ENCODE results near the gene TTBK1. TPM values are rescaled to one million over a fixed set of nuclear protein-coding genes. Genes with fewer than 3 reads are reported as not detected.
A peak's percentile ranks its signal among the peaks of the same experiment; 100 is the strongest.

TTBK1 gene
- total RNA-seq, 1 experiment from 2014 or later: not detected

DNA sequence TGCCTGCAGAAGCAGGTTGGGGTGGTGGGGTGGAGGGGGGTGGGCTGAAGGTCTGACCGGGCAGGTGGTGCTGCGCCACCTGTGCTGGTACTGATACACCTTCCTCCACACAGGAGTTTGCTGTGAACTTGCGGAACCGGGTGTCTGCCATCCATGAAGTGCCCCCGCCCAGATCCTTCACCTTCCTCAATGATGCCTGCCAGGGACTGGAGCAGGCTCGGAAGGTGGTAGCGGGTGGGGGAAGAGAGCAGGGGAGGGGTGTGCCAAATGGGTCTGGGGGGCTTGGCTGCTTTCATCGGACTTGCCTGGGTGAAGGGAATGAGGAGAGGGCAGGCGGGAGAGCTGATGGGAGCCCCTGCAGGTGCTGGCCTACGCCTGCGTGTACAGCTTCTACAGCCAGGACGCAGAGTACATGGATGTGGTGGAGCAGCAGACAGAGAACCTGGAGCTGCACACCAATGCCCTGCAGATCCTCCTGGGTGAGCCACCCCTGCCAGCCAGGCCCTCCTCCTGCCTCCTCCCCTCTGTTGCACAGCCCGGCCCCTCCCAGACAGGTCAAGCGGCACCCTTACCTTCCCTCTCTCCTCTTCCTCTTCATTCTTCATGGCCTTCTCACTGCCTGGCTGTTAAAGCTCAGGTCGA, 20.7 kb upstream of the TTBK1 start:
- no peak for DNase-seq (ENCODE audit: extremely low read depth, low read depth)

GRCh38 chr6:43223175-43223574, 20.1 kb upstream of the TTBK1 start:
- DNase-seq (ENCODE audit: extremely low read depth, low read depth): no peak

DNA sequence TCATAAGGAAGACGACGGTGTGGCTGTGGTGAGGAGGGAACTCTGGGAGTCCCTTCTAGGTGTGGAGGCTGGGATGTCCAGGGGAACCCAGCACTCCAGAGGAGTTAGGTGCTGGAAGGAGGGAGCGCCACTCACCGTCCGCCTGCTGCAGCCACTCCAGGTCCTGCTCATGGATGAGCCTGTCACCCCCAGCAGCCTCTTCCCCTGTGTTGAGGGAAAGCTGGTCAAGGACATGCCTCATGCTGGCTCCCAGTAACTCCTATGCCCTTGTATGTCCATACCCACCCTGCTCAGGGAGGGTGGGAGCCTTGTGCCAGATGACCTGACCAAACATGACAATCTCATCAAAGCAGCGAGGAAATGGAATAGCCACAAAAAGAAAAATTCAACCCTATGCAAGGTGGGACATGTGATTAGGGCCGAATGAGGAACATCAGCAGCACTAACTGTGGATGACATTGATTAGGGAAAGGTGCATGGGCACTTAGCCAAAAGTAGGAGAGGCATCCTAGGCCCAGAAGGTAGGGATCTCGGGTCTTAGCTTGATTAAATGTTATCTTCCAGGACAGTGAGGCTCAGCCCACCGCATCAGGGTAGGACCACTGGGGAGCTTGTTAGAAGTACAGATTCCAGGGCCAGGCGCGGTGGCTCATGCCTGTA, 17.0 kb upstream of the TTBK1 start:
- DNase-seq (ENCODE audit: extremely low read depth, low read depth): no peak

- peak; percentile 52 for DNase-seq (ENCODE audit: extremely low read depth, low read depth)
These were observed 14.1 kb upstream of the TTBK1 start, which contains the start of gene DNPH1 for GRCh38 chr6:43228951-43229802. TSS of gene DNPH1 (minus strand) at chr6:43229481. CDS start at chr6:43229456, 25 bp downstream.

DNA sequence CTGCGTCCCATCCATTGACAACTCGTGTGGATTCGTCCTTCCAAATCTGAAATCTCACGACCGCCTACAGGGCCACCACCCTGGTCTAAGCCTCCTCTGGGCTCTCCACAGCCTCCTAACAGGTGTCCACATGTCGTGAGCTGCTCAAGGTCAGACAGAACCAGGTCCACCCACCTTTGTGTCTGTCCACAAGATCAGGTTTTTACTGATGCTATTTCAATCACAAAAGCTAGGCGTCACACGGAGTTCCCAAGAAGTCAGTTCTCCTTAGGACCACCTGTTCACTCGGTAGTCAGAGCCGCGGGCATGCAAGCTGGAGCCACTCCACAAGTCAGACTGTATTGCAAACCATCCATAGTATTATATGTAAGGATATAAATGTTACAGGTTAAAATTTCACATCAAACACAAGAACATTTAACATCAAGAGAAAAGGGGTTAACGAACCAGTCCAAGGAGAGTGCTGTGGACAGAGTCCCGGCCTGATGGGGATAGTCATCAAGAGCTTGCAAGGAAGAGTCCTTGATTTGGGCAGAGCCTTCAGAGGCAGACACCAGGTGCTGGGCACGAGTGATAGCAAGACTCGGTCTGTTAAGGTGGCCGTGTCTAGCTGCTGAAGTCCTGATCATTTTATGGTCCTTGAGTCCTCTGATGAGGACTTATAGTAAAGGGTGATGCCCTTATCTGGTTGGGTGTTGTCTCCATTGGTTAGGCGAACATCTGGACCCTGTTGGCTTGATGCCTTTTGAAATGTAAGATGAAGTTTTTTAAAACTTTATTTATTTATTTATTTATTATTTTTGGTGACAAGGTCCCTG, 13.3 kb upstream of the TTBK1 start:
- DNase-seq (ENCODE audit: extremely low read depth, low read depth): no peak

- no peak for DNase-seq (ENCODE audit: extremely low read depth, low read depth)
These were observed 12.2 kb upstream of the TTBK1 start for GRCh38 chr6:43231053-43231452.

- no peak for DNase-seq (ENCODE audit: extremely low read depth, low read depth)
These were observed 11.4 kb upstream of the TTBK1 start for GRCh38 chr6:43231735-43232450.

GRCh38 chr6:43235841-43236240, 7.4 kb upstream of the TTBK1 start:
- no peak for DNase-seq (ENCODE audit: extremely low read depth, low read depth)

GRCh38 chr6:43239054-43239453, 4.2 kb upstream of the TTBK1 start:
- DNase-seq (ENCODE audit: extremely low read depth, low read depth): no peak

DNA sequence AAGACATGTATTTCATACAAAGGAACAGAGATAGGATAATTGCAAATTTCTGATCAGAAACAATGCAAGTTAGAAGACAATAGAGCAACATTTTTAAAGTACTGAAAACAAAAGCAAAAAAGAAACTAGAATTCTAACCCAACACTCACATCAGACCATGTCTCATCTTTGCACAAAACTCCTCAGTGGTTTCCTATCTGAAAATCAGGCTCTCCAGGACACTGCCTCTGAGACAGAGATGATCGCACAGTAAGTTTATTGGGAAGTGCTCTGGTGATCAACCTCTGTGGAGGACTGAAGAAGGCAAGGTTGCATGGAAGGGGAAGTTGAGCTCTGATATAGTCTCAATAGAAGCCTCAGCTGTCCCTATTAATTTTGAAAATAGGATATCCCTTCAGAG, 2.3 kb upstream of the TTBK1 start:
- no peak for DNase-seq (ENCODE audit: extremely low read depth, low read depth)

GRCh38 chr6:43241446-43241845, 1.8 kb upstream of the TTBK1 start:
- no peak for DNase-seq (ENCODE audit: extremely low read depth, low read depth)

- DNase-seq (ENCODE audit: extremely low read depth, low read depth): no peak
These were observed 512 bp downstream of the TTBK1 start for GRCh38 chr6:43243664-43244321.

DNA sequence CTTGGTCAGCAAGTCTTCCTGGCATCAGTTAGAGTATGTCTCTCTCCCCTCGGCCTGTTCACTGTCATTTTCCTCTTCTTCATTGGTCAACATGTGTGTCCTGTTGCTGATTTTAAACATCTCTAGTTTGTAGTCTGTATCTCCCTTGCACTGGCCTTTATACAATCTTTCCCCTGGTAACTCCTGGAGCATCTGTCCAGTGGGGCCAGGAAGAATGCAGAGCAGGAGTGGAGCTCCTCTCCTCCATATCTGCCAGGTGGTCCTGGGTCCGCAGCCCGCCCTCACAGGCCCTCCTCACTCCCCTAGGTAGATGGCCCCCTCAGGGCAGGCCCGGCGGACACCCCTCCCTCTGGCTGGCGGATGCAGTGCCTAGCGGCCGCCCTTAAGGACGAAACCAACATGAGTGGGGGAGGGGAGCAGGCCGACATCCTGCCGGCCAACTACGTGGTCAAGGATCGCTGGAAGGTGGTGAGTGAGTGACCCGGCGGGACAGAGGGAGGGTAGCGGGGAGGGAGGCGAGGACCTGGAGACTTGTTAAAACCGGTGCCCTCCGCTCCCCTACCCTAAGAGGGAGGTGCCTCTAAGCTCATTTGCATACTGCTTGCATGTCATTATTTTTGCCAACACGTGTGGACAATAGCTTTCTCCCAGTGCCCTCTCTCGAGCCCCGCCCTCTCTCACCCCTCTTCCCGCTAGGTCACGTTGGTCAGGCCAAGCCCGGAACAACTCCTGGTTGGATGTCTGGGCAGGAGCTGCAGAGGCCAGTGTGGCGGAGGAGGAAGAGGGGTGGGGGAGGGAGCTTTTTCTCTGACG, 3.2 kb downstream of the TTBK1 start:
- DNase-seq (ENCODE audit: extremely low read depth, low read depth): peak; percentile 21

DNA sequence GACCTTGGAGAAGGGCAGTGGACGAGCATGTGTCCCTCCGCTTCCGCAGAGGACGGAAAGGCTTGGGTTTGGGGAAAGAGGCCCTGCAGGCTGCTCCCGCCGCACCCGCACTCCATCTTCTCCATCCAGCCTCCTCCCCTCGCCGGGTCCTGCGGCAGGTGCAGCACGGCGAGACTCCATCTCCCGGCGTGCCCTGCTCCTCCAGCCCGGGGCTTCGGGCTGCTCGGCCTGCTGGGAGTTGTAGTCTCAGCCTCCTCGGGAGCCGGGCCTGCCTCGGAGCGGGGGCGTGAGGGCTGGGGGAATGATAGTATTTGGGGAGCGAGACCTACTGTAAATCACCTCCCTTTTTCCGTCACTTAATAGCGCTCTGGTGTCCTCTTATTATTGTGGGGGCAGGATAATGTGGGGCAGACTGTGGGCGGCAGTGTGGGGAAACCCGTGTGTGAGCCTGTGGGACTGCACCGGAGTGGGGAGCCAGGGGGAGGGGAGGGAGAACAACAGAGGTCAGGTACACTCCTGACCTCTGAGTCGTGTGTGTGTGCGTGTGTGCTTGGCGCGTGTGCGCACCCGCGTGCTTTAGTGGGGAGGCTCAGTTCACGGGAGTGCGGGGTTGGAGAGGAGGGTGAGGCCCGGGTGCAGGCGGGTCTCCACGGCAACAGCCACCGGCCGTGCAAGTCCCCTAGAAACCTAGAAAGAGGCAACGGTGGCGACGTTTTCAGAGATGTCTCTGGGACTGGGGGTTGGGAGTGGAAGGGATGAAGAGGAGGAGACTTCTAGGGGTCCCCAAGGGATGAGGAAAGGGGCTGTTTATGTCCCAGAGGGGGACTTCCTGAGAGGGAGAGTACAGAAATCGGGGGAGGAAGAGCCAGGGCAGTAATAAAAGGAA, 4.1 kb downstream of the TTBK1 start:
- peak; percentile 47 for DNase-seq (ENCODE audit: extremely low read depth, low read depth)

DNA sequence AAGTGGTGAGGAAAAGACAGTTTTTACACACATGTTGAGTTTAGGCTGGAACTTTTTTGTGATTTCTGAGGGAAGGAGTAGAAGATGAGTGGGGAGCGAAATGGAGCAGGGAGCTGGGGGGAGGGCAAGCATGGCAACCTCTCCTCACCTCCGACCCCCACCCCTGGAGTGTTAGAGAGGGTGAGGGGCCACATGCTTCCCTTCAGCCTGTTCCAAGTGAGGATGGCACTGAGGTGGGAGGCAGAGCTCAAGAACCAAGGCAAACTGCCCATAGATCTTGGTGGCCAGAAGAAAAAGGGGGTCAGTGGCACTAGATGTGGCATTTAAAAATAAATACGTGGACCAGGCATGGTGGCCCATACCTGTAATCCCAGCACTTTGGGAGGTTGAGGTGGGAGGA, 4.8 kb downstream of the TTBK1 start:
- no peak for DNase-seq (ENCODE audit: extremely low read depth, low read depth)

DNA sequence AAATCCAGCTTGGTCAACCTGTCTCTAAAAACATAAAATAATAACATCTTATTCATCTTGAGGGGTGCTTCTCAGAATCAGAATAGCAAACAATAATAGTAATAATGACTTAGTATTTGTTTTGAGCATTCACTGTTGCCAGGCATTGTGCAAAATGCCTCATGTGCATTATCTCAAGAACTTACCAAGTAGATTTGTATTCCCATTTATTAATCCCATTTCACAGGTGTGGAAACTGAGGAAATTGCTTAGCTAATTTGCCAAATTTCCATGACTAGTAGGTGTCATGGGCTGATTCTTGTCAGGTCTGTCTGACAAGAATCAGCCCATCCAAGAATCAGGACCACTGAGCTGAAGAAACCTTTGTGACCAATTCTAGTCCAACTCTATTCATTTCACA, 5.5 kb downstream of the TTBK1 start:
- no peak for DNase-seq (ENCODE audit: extremely low read depth, low read depth)

DNA sequence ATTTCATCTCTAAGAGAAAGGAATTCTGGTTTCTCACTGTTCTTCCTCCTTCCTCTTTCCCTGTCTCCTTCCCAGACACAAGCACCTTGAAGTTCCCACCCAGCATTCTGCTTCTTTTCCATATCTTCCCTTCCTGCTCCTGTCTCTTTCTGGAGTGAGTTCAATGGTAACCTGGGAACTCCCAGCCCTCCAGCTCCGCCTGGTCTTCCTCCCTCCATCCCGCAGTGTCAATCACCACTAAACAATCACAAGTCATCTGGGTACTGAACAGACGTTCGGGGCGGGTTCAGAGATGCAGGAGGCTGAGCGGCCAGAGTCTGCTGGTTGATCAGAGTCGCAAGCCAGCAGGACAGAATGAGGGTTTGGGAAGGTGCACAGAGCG, 7.7 kb downstream of the TTBK1 start:
- no peak for DNase-seq (ENCODE audit: extremely low read depth, low read depth)

DNA sequence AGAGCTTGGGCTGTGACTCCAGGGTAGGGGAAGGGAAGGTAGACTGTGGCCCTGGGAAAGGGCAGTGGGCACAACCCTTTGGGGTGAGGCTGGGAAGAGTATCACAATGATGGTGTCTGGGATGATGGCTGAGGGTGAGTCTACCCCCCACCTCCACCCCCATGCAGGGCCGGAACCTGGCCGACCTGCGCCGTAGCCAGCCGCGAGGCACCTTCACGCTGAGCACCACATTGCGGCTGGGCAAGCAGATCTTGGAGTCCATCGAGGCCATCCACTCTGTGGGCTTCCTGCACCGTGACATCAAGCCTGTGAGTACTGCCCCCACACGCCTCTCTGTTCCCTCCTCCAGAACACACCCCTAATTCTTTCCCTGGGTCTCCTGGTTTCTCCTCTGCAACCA, 10.1 kb downstream of the TTBK1 start:
- no peak for DNase-seq (ENCODE audit: extremely low read depth, low read depth)
